Karpas-422 (cell line): ENCODE data around the gene CPNE6. TPM values are rescaled to one million over a fixed set of nuclear protein-coding genes. Genes with fewer than 3 reads are reported as not detected.
A peak's percentile ranks its signal among the peaks of the same experiment; 100 is the strongest.

Experiments
- DNase-seq: peaks from one replicate; pipeline ENCODE4 v3.0.0-alpha.2; 2015
- H2AFZ ChIP-seq: fragments of 200-600 bp; sonication (generic); 2 replicates; pipeline ENCODE4 v1.6.1; 2014; ENCODE audit warnings: antibody characterized with exemption, low read length, mixed read lengths
- H3K27ac ChIP-seq: fragments of 200-600 bp; sonication (generic); 2 replicates; pipeline ENCODE4 v1.5.1; 2014; ENCODE audit warnings: mild to moderate bottlenecking, low read length, moderate library complexity
- H3K27me3 ChIP-seq: fragments of 200-600 bp; sonication (generic); 2 replicates; pipeline ENCODE4 v1.6.1; 2014; ENCODE audit warnings: low read length, mixed read lengths
- H3K36me3 ChIP-seq: fragments of 200-600 bp; sonication (generic); 2 replicates; pipeline ENCODE4 v1.6.1; 2014; ENCODE audit warnings: low read length, mixed read lengths; ENCODE audit not compliant: insufficient read depth
- H3K4me1 ChIP-seq: fragments of 200-600 bp; sonication (generic); 2 replicates; pipeline ENCODE4 v1.6.1; 2014; ENCODE audit warnings: mild to moderate bottlenecking, low read length, mixed read lengths
- H3K4me2 ChIP-seq: fragments of 200-600 bp; sonication (generic); 2 replicates; pipeline ENCODE4 v1.6.1; 2014; ENCODE audit warnings: low read length, low read depth, mild to moderate bottlenecking; ENCODE audit not compliant: poor library complexity, severe bottlenecking
- H3K4me3 ChIP-seq: fragments of 200-600 bp; sonication (generic); 2 replicates; pipeline ENCODE4 v1.5.1; 2014; ENCODE audit warnings: mild to moderate bottlenecking, antibody characterized with exemption, low read length, mixed read lengths
- H3K79me2 ChIP-seq: fragments of 200-600 bp; sonication (generic); 2 replicates; pipeline ENCODE4 v1.6.1; 2014; ENCODE audit warnings: mild to moderate bottlenecking, low read length, mixed read lengths
- H3K9ac ChIP-seq: fragments of 200-600 bp; sonication (generic); 2 replicates; pipeline ENCODE4 v1.6.0; 2014; ENCODE audit warnings: low read length
- H3K9me2 ChIP-seq: fragments of 200-600 bp; sonication (generic), shearing (Covaris generic); replicated peaks from 2 replicates; pipeline ENCODE4 v1.6.0; 2014; ENCODE audit warnings: mild to moderate bottlenecking, low read length, moderate library complexity; ENCODE audit not compliant: insufficient read depth
- H3K9me3 ChIP-seq: fragments of 300-700, 200-600 bp; sonication (generic); 2 replicates; pipeline ENCODE4 v1.6.1; 2014; ENCODE audit warnings: low read length, mixed read lengths
- H4K20me1 ChIP-seq: fragments of 200-600 bp; sonication (generic); 2 replicates; pipeline ENCODE4 v1.6.1; 2014; ENCODE audit warnings: mild to moderate bottlenecking, antibody characterized with exemption, low read length, low read depth; ENCODE audit not compliant: insufficient read depth
- total RNA-seq: library from RNA; depleted of rRNA; stranded (reverse); fragments of >200 nt; shearing (Covaris generic); gene quantifications from 2 replicates; pipeline ENCODE4 v1.2.3, GENCODE V29; 2014; ENCODE audit warnings: low replicate concordance

The CPNE6 gene
- total RNA-seq, 1 experiment from 2014 or later, result 1.3 TPM

DNA sequence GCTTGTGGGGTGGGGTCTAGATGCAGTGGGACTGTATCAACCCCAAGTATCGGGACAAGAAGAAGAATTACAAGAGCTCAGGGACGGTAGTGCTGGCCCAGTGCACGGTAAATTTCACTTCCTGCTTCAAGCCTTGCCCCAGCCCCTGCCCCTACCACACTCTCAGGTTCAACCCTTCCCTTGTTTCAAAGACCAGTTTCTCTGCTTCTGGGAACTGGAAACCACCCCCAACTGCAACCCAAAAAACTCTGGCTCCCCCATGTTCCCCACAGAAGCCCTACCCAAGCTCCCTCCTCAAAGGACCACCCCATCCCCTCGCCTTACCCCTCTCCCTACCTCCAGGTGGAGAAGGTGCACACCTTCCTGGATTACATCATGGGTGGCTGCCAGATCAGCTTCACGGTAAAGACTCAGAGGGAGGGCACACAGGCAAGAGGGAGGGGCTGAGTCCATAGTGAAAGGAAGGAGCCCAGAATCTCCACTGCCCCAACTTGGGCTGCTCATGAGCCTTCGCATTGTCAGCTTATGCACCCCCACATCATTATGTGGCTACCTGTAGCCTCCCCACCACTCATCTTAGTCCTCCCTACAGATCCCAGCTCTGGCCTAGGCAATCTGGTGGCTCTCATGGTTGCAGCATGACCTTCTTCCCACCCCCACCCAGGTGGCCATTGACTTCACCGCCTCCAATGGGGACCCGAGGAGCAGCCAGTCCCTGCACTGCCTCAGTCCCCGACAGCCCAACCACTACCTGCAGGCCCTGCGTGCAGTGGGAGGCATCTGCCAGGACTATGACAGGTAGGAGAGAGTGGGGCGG lies 4.3 kb downstream of the CPNE6 start:
- Histone ChIP-seq H3K4me1 (peaks cover 33% of the 10 kb centered on the region), H3K9me2 (no peaks in the 10 kb centered on the region), H3K79me2 (no peaks in the 10 kb centered on the region), H3K9ac (no peak overlapping the region), H3K4me3 (no peak overlapping the region), H3K4me2 (no peak overlapping the region), H3K27me3 (no peaks in the 10 kb centered on the region), H2AFZ (peak overlapping the region; percentile 58; the same call in 1 of the 2 replicates), H3K9me3 (no peaks in the 10 kb centered on the region), H3K36me3 (no peaks in the 10 kb centered on the region), H3K27ac (no peak overlapping the region), H4K20me1 (no peaks in the 10 kb centered on the region)
- peak; percentile 63 for DNase-seq

GRCh38 chr14:24076302-24076601 lies 4.9 kb downstream of the CPNE6 start:
- H3K36me3 ChIP-seq, result no peaks in the 10 kb centered on the region
- H3K9ac ChIP-seq, result no peak overlapping the region
- no peak overlapping the region for H3K4me3 ChIP-seq
- no peak for DNase-seq
- H3K27ac ChIP-seq, result no peak overlapping the region
- H4K20me1 ChIP-seq, result no peaks in the 10 kb centered on the region
- no peaks in the 10 kb centered on the region for H3K79me2 ChIP-seq
- no peak overlapping the region for H3K4me2 ChIP-seq
- H3K27me3 ChIP-seq, result no peaks in the 10 kb centered on the region
- no peak overlapping the region for H2AFZ ChIP-seq
- no peaks in the 10 kb centered on the region for H3K9me2 ChIP-seq
- H3K9me3 ChIP-seq, result no peaks in the 10 kb centered on the region
- H3K4me1 ChIP-seq, result peaks cover 37% of the 10 kb centered on the region

GRCh38 chr14:24077086-24077485 lies 5.7 kb downstream of the CPNE6 start:
- no peak overlapping the region for H3K4me2 ChIP-seq
- no peaks in the 10 kb centered on the region for H4K20me1 ChIP-seq
- peaks cover 45% of the 10 kb centered on the region for H3K4me1 ChIP-seq
- no peaks in the 10 kb centered on the region for H3K36me3 ChIP-seq
- no peak overlapping the region for H2AFZ ChIP-seq
- H3K27ac ChIP-seq, result no peak overlapping the region
- H3K4me3 ChIP-seq, result no peak overlapping the region
- H3K79me2 ChIP-seq, result no peaks in the 10 kb centered on the region
- DNase-seq, result no peak
- no peak overlapping the region for H3K9ac ChIP-seq
- no peaks in the 10 kb centered on the region for H3K9me2 ChIP-seq
- no peaks in the 10 kb centered on the region for H3K9me3 ChIP-seq
- H3K27me3 ChIP-seq, result no peaks in the 10 kb centered on the region

- Histone ChIP-seq H3K27ac (no peak overlapping the region), H2AFZ (no peak overlapping the region), H3K4me3 (no peak overlapping the region), H3K4me1 (peaks cover 45% of the 10 kb centered on the region), H3K79me2 (no peaks in the 10 kb centered on the region), H4K20me1 (no peaks in the 10 kb centered on the region), H3K4me2 (peak overlapping the region; percentile 13), H3K9me3 (no peaks in the 10 kb centered on the region), H3K36me3 (no peaks in the 10 kb centered on the region), H3K27me3 (no peaks in the 10 kb centered on the region), H3K9ac (peak overlapping the region; percentile 28), H3K9me2 (no peaks in the 10 kb centered on the region)
- DNase-seq, result no peak
These were observed 6.8 kb downstream of the CPNE6 start for GRCh38 chr14:24078146-24078545.

- no peak overlapping the region for H3K4me2 ChIP-seq
- H3K36me3 ChIP-seq, result no peaks in the 10 kb centered on the region
- no peaks in the 10 kb centered on the region for H3K9me2 ChIP-seq
- H3K4me1 ChIP-seq, result peaks cover 45% of the 10 kb centered on the region
- no peak overlapping the region for H3K4me3 ChIP-seq
- H3K27me3 ChIP-seq, result no peaks in the 10 kb centered on the region
- no peak for DNase-seq
- no peaks in the 10 kb centered on the region for H3K79me2 ChIP-seq
- H3K9me3 ChIP-seq, result no peaks in the 10 kb centered on the region
- H3K9ac ChIP-seq, result peak overlapping the region; percentile 73; the same call in 1 of the 2 replicates
- H4K20me1 ChIP-seq, result no peaks in the 10 kb centered on the region
- no peak overlapping the region for H3K27ac ChIP-seq
- no peak overlapping the region for H2AFZ ChIP-seq
These were observed 8.3 kb downstream of the CPNE6 start for GRCh38 chr14:24079491-24080141.

DNA sequence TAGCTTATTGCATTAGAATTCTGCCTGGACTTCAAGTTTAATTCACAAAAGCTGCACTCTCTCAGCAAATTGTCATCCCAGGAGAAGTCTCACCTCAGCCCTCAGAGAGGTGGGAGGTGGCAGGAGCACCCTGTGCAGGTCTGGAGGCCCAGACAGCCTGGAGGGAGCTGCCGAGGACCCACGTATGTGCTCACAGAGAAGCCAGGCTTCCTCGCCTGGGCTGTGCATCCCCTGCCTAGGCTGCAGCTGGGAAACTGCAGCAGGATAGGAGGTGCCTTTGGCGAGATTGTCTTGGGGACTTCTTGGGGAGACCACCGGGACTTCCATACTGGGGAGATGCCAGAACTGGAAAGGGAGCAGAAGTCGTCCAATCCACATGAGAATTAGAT lies 8.8 kb downstream of the CPNE6 start:
- no peak overlapping the region for H3K4me3 ChIP-seq
- H3K9me3 ChIP-seq, result no peaks in the 10 kb centered on the region
- DNase-seq, result no peak
- H3K79me2 ChIP-seq, result no peaks in the 10 kb centered on the region
- no peak overlapping the region for H3K27ac ChIP-seq
- peak overlapping the region; percentile 85 for H3K4me2 ChIP-seq
- peak overlapping the region; percentile 73 for H3K9ac ChIP-seq
- H3K27me3 ChIP-seq, result no peaks in the 10 kb centered on the region
- H3K36me3 ChIP-seq, result no peaks in the 10 kb centered on the region
- no peaks in the 10 kb centered on the region for H3K9me2 ChIP-seq
- H2AFZ ChIP-seq, result no peak overlapping the region
- peaks cover 42% of the 10 kb centered on the region for H3K4me1 ChIP-seq
- no peaks in the 10 kb centered on the region for H4K20me1 ChIP-seq

DNA sequence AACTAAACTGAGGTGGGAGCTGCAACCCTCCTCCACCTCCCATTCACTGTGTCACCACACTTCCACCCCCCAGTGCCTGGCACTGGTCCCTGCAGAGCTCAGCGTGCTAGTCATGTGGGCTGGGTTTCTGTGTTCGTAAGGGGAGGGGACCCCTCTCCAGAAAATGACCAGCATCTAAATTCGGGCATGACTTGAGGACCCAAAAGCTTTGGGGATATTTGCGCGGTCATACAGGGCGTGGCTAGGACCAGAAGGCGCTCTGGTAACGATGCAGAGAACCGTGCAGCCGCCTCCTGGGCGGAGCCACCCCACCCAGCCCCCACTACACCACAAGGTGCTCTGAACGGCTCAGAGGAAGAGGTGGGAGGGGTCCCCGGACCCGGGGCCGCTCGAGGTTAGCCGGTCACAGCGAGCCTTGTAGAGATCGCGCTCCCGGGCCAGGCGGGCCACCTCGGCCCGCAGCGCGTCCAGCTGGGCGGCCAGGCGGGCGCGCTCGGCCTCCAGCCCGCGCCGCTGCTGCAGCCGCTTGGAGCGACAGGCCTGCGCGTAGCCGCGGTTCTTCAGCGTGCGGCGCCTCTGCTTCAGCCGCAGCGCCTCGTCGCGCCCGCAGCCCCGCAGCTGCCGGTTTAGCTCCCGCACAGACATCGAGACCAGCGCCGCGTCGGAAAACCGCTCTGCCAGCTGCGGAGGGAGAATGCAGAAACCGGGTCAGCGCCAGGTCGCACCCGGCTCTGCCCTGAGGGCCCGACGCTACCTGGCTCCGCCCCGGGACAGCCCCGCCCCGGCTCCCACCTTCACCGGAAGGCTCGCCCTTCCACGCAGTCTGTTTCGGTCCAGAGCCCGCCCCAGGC lies 9.8 kb downstream of the CPNE6 start:
- H3K9me2 ChIP-seq, result no peaks in the 10 kb centered on the region
- peak overlapping the region; percentile 85 for H3K4me2 ChIP-seq
- H4K20me1 ChIP-seq, result no peaks in the 10 kb centered on the region
- H3K27me3 ChIP-seq, result no peaks in the 10 kb centered on the region
- peaks cover 36% of the 10 kb centered on the region for H3K4me1 ChIP-seq
- peak overlapping the region; percentile 81 for H3K4me3 ChIP-seq
- no peaks in the 10 kb centered on the region for H3K36me3 ChIP-seq
- peak overlapping the region; percentile 90 for H2AFZ ChIP-seq
- peak; percentile 93 for DNase-seq
- no peak overlapping the region for H3K27ac ChIP-seq
- no peaks in the 10 kb centered on the region for H3K9me3 ChIP-seq
- no peaks in the 10 kb centered on the region for H3K79me2 ChIP-seq
- H3K9ac ChIP-seq, result peak overlapping the region; percentile 73

- no peaks in the 10 kb centered on the region for H3K9me3 ChIP-seq
- H3K4me1 ChIP-seq, result peaks cover 36% of the 10 kb centered on the region
- no peaks in the 10 kb centered on the region for H3K27me3 ChIP-seq
- H3K4me2 ChIP-seq, result peak overlapping the region; percentile 85
- H4K20me1 ChIP-seq, result no peaks in the 10 kb centered on the region
- H3K27ac ChIP-seq, result no peak overlapping the region
- H3K9ac ChIP-seq, result peak overlapping the region; percentile 73
- H3K9me2 ChIP-seq, result no peaks in the 10 kb centered on the region
- peak overlapping the region; percentile 90 for H2AFZ ChIP-seq
- H3K4me3 ChIP-seq, result peak overlapping the region; percentile 81
- no peak for DNase-seq
- no peaks in the 10 kb centered on the region for H3K36me3 ChIP-seq
- H3K79me2 ChIP-seq, result no peaks in the 10 kb centered on the region
These were observed 10.4 kb downstream of the CPNE6 start for GRCh38 chr14:24081739-24082211.
